ENCODE measurements around the gene POLRMT.

- no peak for TF ChIP-seq NR2F2 (IDR thresholded peaks at IDR 0.05)
- no peak for TF ChIP-seq SP1 (IDR thresholded peaks at IDR 0.05)
- TF ChIP-seq, protein P1, sequence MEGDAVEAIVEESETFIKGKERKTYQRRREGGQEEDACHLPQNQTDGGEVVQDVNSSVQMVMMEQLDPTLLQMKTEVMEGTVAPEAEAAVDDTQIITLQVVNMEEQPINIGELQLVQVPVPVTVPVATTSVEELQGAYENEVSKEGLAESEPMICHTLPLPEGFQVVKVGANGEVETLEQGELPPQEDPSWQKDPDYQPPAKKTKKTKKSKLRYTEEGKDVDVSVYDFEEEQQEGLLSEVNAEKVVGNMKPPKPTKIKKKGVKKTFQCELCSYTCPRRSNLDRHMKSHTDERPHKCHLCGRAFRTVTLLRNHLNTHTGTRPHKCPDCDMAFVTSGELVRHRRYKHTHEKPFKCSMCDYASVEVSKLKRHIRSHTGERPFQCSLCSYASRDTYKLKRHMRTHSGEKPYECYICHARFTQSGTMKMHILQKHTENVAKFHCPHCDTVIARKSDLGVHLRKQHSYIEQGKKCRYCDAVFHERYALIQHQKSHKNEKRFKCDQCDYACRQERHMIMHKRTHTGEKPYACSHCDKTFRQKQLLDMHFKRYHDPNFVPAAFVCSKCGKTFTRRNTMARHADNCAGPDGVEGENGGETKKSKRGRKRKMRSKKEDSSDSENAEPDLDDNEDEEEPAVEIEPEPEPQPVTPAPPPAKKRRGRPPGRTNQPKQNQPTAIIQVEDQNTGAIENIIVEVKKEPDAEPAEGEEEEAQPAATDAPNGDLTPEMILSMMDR (IDR thresholded peaks at IDR 0.05; ENCODE audit: low read depth, low read length, missing input control): no peak
- TF ChIP-seq TAF1 (conservative IDR thresholded peaks at IDR 0.05): no peak
Measured at GRCh38 chr19:618247-618619, 15.1 kb downstream of the POLRMT start.

Data from liver (tissue), 3 donors.